CD4-positive, alpha-beta T cell treated with Interleukin-2 at 100 ng/mL for 4 hours (primary cell): ENCODE measurements around the gene MEPE.

Experiments
- DNase-seq: peaks from one replicate; pipeline ENCODE4 v3.0.0-alpha.2; 2020; ENCODE audit warnings: low spot score

MEPE gene

GRCh38 chr4:87832669-87833068 lies at the start of gene MEPE:
Gene MEPE, plus strand, starts transcription at chr4:87832969. Its CDS starts 1,746 bp downstream, at chr4:87834715.
- no peak for DNase-seq

- no peak for DNase-seq
These were observed 49.0 kb upstream of the MEPE start for GRCh38 chr4:87783781-87784180.

- DNase-seq, result no peak
These were observed 46.8 kb upstream of the MEPE start for GRCh38 chr4:87785731-87786509.

GRCh38 chr4:87799301-87800113 lies 33.3 kb upstream of the MEPE start, which contains the start of gene IBSP:
Gene IBSP, plus strand, starts transcription at chr4:87799554. Its CDS starts 2,808 bp downstream, at chr4:87802362.
- no peak for DNase-seq

- DNase-seq, result no peak
These were observed 29.9 kb upstream of the MEPE start for GRCh38 chr4:87802858-87803257.

- no peak for DNase-seq
These were observed 29.3 kb upstream of the MEPE start for GRCh38 chr4:87803421-87803820.

GRCh38 chr4:87804871-87805270 lies 27.9 kb upstream of the MEPE start:
- DNase-seq, result no peak

GRCh38 chr4:87805971-87806370 lies 26.8 kb upstream of the MEPE start:
- no peak for DNase-seq

GRCh38 chr4:87806520-87806919 lies 26.2 kb upstream of the MEPE start:
- no peak for DNase-seq

GRCh38 chr4:87807402-87807801 lies 25.4 kb upstream of the MEPE start:
- DNase-seq, result no peak

- no peak for DNase-seq
These were observed 20.8 kb upstream of the MEPE start for GRCh38 chr4:87811977-87812376.

GRCh38 chr4:87819281-87819919 lies 13.4 kb upstream of the MEPE start:
- no peak for DNase-seq

- no peak for DNase-seq
These were observed 9.6 kb upstream of the MEPE start for GRCh38 chr4:87823200-87823599.

- no peak for DNase-seq
These were observed 9.0 kb upstream of the MEPE start for GRCh38 chr4:87823724-87824123.

- no peak for DNase-seq
These were observed 8.4 kb upstream of the MEPE start for GRCh38 chr4:87824352-87824751.

- DNase-seq, result no peak
These were observed 1.6 kb downstream of the MEPE start for GRCh38 chr4:87834401-87834800.

GRCh38 chr4:87835197-87835596 lies 2.4 kb downstream of the MEPE start:
- DNase-seq, result no peak

GRCh38 chr4:87835743-87836142 lies 3.0 kb downstream of the MEPE start:
- DNase-seq, result no peak

- no peak for DNase-seq
These were observed 5.4 kb downstream of the MEPE start for GRCh38 chr4:87838205-87838604.

- DNase-seq, result peak; percentile 12
These were observed 6.3 kb downstream of the MEPE start for GRCh38 chr4:87838890-87839591.

GRCh38 chr4:87839592-87839946 lies 6.8 kb downstream of the MEPE start:
- no peak for DNase-seq

- no peak for DNase-seq
These were observed 7.4 kb downstream of the MEPE start for GRCh38 chr4:87840149-87840548.
